ENCODE measurements around the gene MOB3A.

GRCh38 chr19:2022289-2022688, 73.8 kb downstream of the MOB3A start:
- no peak for TF ChIP-seq EZH2phosphoT487 (IDR thresholded peaks at IDR 0.05; ENCODE audit: low read depth)
- no peak for TF ChIP-seq CTCF (IDR thresholded peaks at IDR 0.05; ENCODE audit: low read depth, low read length)

Data from OCI-LY3 (cell line).